Measurements from ENCODE around the gene KIF3C. TPM values are rescaled to one million over a fixed set of nuclear protein-coding genes. Genes with fewer than 3 reads are reported as not detected.

KIF3C gene
- total and polyA plus RNA-seq, 2 of the 8 experiments (the other 6 are each of a cell fraction or from before 2014, with no cell fraction given): 13.4 to 58.1 TPM

DNA sequence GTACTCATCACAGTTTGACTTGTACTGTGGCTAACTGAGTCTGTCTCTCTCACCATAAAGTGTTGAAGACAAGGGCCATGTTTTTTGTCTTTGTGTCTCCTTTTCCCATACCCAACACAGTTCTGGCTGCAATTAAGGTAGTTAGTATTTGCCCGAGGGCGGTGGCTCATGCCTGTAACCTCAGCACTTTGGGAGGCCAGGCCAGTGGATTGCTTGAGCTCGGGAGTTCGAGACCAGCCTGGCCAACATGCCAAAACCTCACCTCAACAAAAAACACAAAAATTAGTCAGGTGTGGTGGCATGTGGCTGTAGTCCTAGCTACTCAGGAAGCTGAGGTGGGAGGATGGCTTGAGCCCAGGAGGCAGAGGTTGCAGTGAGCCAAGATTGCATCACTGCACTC is 6.9 kb upstream of the KIF3C start:
- Histone ChIP-seq H3K4me3 (ENCODE audit: extremely low read depth in 1 of 4, insufficient read depth in 2 of 4, low read depth in 3 of 4, low read length in 4 of 4) (no peak overlapping the region), H2BK12ac (ENCODE audit: low read depth, low read length) (no peak overlapping the region), H3K18ac (ENCODE audit: extremely low read depth, low read length) (no peak overlapping the region), H3K23ac (ENCODE audit: insufficient read length) (no peak overlapping the region), H3K27me3 (replicated peaks in 1 of 4; ENCODE audit: control insufficient read depth in 3 of 4, extremely low read depth in 1 of 4, insufficient read depth in 3 of 4, low read length in 3 of 4) (no peaks in the 10 kb centered on the region), H4K5ac (ENCODE audit: insufficient read length, low read depth, low read length) (no peak overlapping the region), H3K9me3 (ENCODE audit: insufficient read depth in 2 of 2, low read depth in 1 of 2, low read length in 1 of 2) (no peaks in the 10 kb centered on the region), H2BK120ac (replicated peaks; ENCODE audit: low read depth, low read length) (no peak overlapping the region), H3K14ac (ENCODE audit: insufficient read length) (no peak overlapping the region), H3K4me1 (replicated peaks in 1 of 4; ENCODE audit: control insufficient read depth in 3 of 4, insufficient read depth in 4 of 4, low read length in 3 of 4) (no peaks in the 10 kb centered on the region), H2AK5ac (ENCODE audit: low read depth, low read length) (no peak overlapping the region), H3K9ac (replicated peaks in 1 of 4; ENCODE audit: extremely low read depth in 1 of 4, low read depth in 3 of 4, low read length in 3 of 4) (no peak overlapping the region), H4K8ac (ENCODE audit: extremely low read depth, insufficient read depth, low read length) (no peak overlapping the region), H4K91ac (replicated peaks; ENCODE audit: insufficient read length, low read length) (no peak overlapping the region), H3K79me1 (ENCODE audit: low read depth, low read length) (no peaks in the 10 kb centered on the region), H3K4me2 (ENCODE audit: insufficient read depth in 1 of 2, low read depth in 2 of 2, low read length in 2 of 2) (no peak overlapping the region), H3K4ac (replicated peaks; ENCODE audit: insufficient read length, low read depth, low read length) (no peak overlapping the region), H3K36me3 (ENCODE audit: control insufficient read depth in 2 of 4, insufficient read depth in 4 of 4, low read length in 3 of 4) (no peaks in the 10 kb centered on the region), H3K23me2 (ENCODE audit: low read depth, low read length) (no peaks in the 10 kb centered on the region), H3K27ac (ENCODE audit: low read depth, low read length) (no peak overlapping the region), H3K79me2 (ENCODE audit: control insufficient read depth in 1 of 2, insufficient read depth in 2 of 2, low read length in 2 of 2) (no peaks in the 10 kb centered on the region), H2BK15ac (ENCODE audit: low read length) (no peak overlapping the region), H3K56ac (replicated peaks; ENCODE audit: insufficient read length, low read depth, low read length) (no peak overlapping the region), H2AFZ (ENCODE audit: low read length) (no peak overlapping the region), H2BK20ac (ENCODE audit: low read length) (no peak overlapping the region), H4K20me1 (replicated peaks in 1 of 2; ENCODE audit: control insufficient read depth in 1 of 2, insufficient read depth in 2 of 2, low read length in 2 of 2) (no peaks in the 10 kb centered on the region), H2BK5ac (ENCODE audit: low read depth, low read length) (no peak overlapping the region)
- POLR2A ChIA-PET (ENCODE audit: partially characterized antibody): interaction anchor here (0.9 kb wide), 1 partner anchor 46 kb away, joined by 3 read pairs; no protein-coding TSS in a partner anchor
- CTCF ChIA-PET (ENCODE audit: partially characterized antibody): interaction anchor here (0.6 to 0.7 kb wide), 2 partner anchors 58 to 94 kb away, joined by 3 read pairs; no protein-coding TSS in a partner anchor
- 89% methylated on average over 4 of the region's 4 CpGs; no CpG with 5 or more reads in 1 of the 2 experiments for WGBS, 2 experiments (ENCODE audit: extremely low coverage in 1 of 2, insufficient coverage in 1 of 2, insufficient read length in 1 of 2, insufficient replicate concordance in 2 of 2, low coverage in 1 of 2, low lambda C conversion rate in 2 of 2, missing lambda C conversion rate in 1 of 2)
- DNase-seq (ENCODE audit: low read depth in 1 of 2, low spot score in 2 of 2) (no peak), FAIRE-seq (no peak)
- no peak for TF ChIP-seq HDAC2 (IDR thresholded peaks at IDR 0.05; ENCODE audit: borderline replicate concordance in 1 of 2, low read depth in 2 of 2, low read length in 2 of 2)
- TF ChIP-seq NRF1 (IDR thresholded peaks at IDR 0.05; ENCODE audit: low read depth, low read length): no peak
- no peak for TF ChIP-seq TCF12 (IDR thresholded peaks at IDR 0.05; ENCODE audit: low read depth, low read length)
- TF ChIP-seq RXRA (IDR thresholded peaks at IDR 0.05; ENCODE audit: insufficient read depth, low read depth, low read length): no peak
- no peak for TF ChIP-seq CTBP2 (IDR thresholded peaks at IDR 0.05; ENCODE audit: borderline replicate concordance, insufficient read depth, insufficient read length, low read length)
- TF ChIP-seq SP4 (IDR thresholded peaks at IDR 0.05; ENCODE audit: low read length): no peak
- TF ChIP-seq, protein P1, sequence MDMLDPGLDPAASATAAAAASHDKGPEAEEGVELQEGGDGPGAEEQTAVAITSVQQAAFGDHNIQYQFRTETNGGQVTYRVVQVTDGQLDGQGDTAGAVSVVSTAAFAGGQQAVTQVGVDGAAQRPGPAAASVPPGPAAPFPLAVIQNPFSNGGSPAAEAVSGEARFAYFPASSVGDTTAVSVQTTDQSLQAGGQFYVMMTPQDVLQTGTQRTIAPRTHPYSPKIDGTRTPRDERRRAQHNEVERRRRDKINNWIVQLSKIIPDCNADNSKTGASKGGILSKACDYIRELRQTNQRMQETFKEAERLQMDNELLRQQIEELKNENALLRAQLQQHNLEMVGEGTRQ (IDR thresholded peaks at IDR 0.05; ENCODE audit: low read length): no peak
- no peak for TF ChIP-seq FOSL1 (IDR thresholded peaks at IDR 0.05; ENCODE audit: insufficient read depth, low read depth, low read length)
- TF ChIP-seq RNF2 (IDR thresholded peaks at IDR 0.05; ENCODE audit: borderline replicate concordance, low read depth, low read length, missing control alignments, poor library complexity, severe bottlenecking): no peak
- no peak for TF ChIP-seq ZNF274 (IDR thresholded peaks at IDR 0.05; ENCODE audit: borderline replicate concordance, extremely low read depth, low read length)
- TF ChIP-seq BRCA1 (IDR thresholded peaks at IDR 0.05; ENCODE audit: low read depth, low read length): no peak
- no peak for TF ChIP-seq CBX8 (IDR thresholded peaks at IDR 0.05; ENCODE audit: borderline replicate concordance, low read depth, low read length)

Measured in H1 (cell line).